Measurements from ENCODE around the gene PKP2. TPM values are rescaled to one million over a fixed set of nuclear protein-coding genes. Genes with fewer than 3 reads are reported as not detected.

The PKP2 gene
- total RNA-seq, 6 experiments from 2014 or later = 17.2 to 54.7 (median 23.8) TPM

DNA sequence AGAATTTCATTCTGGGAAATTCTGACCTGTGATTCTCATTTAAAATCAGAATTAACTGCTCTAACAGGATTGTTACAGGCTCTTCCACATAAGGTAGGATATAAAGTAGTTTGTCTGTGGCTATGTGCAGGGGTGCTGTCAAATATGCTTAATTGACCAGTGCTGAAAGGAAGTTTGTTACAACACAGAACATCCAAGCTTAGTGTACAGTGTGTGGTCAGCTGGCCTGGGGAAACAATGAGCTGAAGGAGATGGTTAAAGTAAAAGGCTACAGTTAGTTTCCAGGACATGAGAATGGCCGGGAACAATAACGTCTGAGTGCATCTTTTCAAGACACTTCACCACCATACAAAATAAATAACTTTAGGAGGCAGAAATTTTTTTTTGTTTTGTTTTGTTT, 68.0 kb downstream of the PKP2 start:
- Histone ChIP-seq H3K27ac (no peak overlapping the region), H3K36me3 (peaks cover 0 to 5% (median 0%) of the 10 kb centered on the region in 4 donors), H3K4me3 (no peak overlapping the region), H3K9me3 (no peaks in the 10 kb centered on the region), H3K27me3 (no peaks in the 10 kb centered on the region), H3K4me1 (no peaks in the 10 kb centered on the region)
- no peak for DNase-seq
- TF ChIP-seq, protein P1, sequence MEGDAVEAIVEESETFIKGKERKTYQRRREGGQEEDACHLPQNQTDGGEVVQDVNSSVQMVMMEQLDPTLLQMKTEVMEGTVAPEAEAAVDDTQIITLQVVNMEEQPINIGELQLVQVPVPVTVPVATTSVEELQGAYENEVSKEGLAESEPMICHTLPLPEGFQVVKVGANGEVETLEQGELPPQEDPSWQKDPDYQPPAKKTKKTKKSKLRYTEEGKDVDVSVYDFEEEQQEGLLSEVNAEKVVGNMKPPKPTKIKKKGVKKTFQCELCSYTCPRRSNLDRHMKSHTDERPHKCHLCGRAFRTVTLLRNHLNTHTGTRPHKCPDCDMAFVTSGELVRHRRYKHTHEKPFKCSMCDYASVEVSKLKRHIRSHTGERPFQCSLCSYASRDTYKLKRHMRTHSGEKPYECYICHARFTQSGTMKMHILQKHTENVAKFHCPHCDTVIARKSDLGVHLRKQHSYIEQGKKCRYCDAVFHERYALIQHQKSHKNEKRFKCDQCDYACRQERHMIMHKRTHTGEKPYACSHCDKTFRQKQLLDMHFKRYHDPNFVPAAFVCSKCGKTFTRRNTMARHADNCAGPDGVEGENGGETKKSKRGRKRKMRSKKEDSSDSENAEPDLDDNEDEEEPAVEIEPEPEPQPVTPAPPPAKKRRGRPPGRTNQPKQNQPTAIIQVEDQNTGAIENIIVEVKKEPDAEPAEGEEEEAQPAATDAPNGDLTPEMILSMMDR (IDR thresholded peaks at IDR 0.05) = no peak
- no peak for TF ChIP-seq POLR2A (IDR thresholded peaks at IDR 0.05)
- intact Hi-C loops (cut with DNase I) = no loop called here
- ATAC-seq = no peak
- WGBS (ENCODE audit: insufficient coverage, low coverage, low lambda C conversion rate, missing lambda C conversion rate) = 82% methylated on average over 2 of the region's 2 CpGs

DNA sequence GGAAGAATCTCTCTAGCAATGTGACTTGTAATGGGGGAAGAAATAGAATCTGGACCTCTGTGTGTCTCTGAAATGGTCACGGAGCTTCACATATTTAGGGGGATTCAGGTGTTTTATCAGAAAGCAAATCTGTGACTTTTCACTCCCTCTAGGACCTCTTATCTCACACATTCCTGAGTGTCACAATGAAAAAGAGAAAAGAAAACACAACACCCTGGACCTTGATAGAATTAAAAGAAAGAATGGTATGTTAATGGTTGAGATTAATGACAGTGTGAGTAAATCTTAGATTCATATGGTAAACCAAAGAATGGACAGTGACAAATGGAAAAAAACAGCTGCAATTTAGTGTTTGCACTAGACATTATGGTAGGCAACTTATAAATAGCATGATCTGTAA, 68.5 kb downstream of the PKP2 start:
- no peak for TF ChIP-seq POLR2A (IDR thresholded peaks at IDR 0.05)
- TF ChIP-seq, protein P1 (IDR thresholded peaks at IDR 0.05) = no peak
- Histone ChIP-seq H3K4me1 (no peaks in the 10 kb centered on the region), H3K9me3 (no peaks in the 10 kb centered on the region), H3K36me3 (peaks cover 0 to 5% (median 0%) of the 10 kb centered on the region in 4 donors), H3K27ac (no peak overlapping the region), H3K4me3 (no peak overlapping the region), H3K27me3 (no peaks in the 10 kb centered on the region)
- ATAC-seq = no peak
- intact Hi-C loops (cut with DNase I) = no loop called here
- 67% methylated on average over 1 of the region's 1 CpG for WGBS (ENCODE audit: insufficient coverage, low coverage, low lambda C conversion rate, missing lambda C conversion rate)
- DNase-seq = no peak

DNA sequence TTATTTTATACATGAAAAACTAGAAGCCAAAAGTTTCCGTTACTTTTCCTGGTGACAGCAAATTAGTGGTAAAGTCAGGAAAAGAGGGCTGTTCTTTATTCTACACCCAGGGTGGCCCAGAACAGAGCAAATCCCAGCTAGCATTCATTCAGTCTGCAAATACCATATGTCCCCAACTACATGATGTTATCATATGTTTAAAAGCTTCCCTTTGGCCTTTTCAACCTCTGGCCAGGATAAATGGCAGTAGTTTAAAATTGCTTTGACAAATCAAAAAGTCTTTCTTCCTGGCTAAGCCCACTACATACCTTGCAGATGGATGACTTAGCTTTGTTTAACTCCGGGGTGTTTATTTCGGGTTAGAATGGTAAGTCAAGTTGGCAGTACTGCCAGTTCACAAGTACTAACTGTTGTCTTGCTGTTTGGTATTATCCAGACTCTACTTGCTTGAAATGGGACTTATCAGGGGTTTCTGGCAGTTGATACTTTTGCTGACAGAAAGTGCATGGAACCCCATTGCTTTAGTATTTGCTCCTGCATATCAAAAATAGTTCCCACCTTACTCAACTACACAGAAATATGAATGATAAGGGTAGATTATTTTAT, 69.7 kb downstream of the PKP2 start:
- DNase-seq = no peak
- no peaks in the 10 kb centered on the region for H3K4me1 ChIP-seq
- intact Hi-C loops (cut with DNase I) = no loop called here
- WGBS (ENCODE audit: insufficient coverage, low coverage, low lambda C conversion rate, missing lambda C conversion rate) = 91% methylated on average over 1 of the region's 3 CpGs
- ATAC-seq = no peak
- TF ChIP-seq, protein P1 (IDR thresholded peaks at IDR 0.05) = no peak
- H3K27ac ChIP-seq = no peak overlapping the region
- no peaks in the 10 kb centered on the region for H3K27me3 ChIP-seq
- H3K4me3 ChIP-seq = no peak overlapping the region
- H3K36me3 ChIP-seq = peaks cover 0 to 16% (median 5%) of the 10 kb centered on the region in 4 donors
- no peaks in the 10 kb centered on the region for H3K9me3 ChIP-seq

DNA sequence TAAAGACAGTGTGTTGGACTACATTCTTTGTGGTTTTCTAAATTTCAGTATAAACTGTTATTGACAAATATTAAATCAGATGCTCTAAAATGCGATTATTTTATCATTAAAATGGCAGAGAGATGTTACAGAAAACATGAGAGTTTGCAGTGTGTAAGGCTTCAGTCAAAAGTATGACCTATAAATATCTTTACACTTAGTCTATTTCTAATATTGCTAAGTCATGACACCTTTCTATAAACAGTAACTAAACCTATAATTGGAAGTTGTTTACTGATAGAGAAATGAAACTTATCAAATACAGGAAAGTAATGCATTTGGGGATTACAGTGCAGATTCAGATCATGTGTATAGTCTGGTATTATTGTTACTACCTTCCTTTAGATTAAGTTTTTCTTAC, 72.0 kb downstream of the PKP2 start:
- Histone ChIP-seq H3K27me3 (no peaks in the 10 kb centered on the region), H3K36me3 (peaks cover 0 to 24% (median 8%) of the 10 kb centered on the region in 4 donors), H3K27ac (no peak overlapping the region), H3K9me3 (no peaks in the 10 kb centered on the region), H3K4me1 (no peaks in the 10 kb centered on the region), H3K4me3 (no peak overlapping the region)
- ATAC-seq = no peak
- DNase-seq = no peak
- intact Hi-C loops (cut with DNase I) = no loop called here
- 92% methylated on average over 1 of the region's 1 CpG for WGBS (ENCODE audit: insufficient coverage, low coverage, low lambda C conversion rate, missing lambda C conversion rate)
- TF ChIP-seq, protein P1 (IDR thresholded peaks at IDR 0.05) = no peak
- no peak for TF ChIP-seq POLR2A (IDR thresholded peaks at IDR 0.05)
